Activated CD4-positive, alpha-beta T cell treated with anti-CD3 and anti-CD28 coated beads for 1 hour (primary cell): ENCODE measurements around the gene COL20A1.

Experiments
- DNase-seq: peaks from one replicate; pipeline ENCODE4 v3.0.0-alpha.2; 2020

The COL20A1 gene

GRCh38 chr20:63310265-63310991 is 17.4 kb downstream of the COL20A1 start:
- no peak for DNase-seq

- no peak for DNase-seq
These were observed 18.3 kb downstream of the COL20A1 start for GRCh38 chr20:63311186-63311832.

- no peak for DNase-seq
These were observed 18.9 kb downstream of the COL20A1 start for GRCh38 chr20:63311833-63312243.

- DNase-seq, result no peak
These were observed 19.3 kb downstream of the COL20A1 start for GRCh38 chr20:63312273-63312672.

- DNase-seq, result no peak
These were observed 19.8 kb downstream of the COL20A1 start for GRCh38 chr20:63312690-63313348.

GRCh38 chr20:63313349-63314014 is 20.5 kb downstream of the COL20A1 start:
- no peak for DNase-seq

GRCh38 chr20:63314015-63314471 is 21.1 kb downstream of the COL20A1 start:
- no peak for DNase-seq

- no peak for DNase-seq
These were observed 21.7 kb downstream of the COL20A1 start for GRCh38 chr20:63314566-63315239.

- no peak for DNase-seq
These were observed 22.3 kb downstream of the COL20A1 start for GRCh38 chr20:63315240-63315689.

GRCh38 chr20:63315731-63316491 is 22.9 kb downstream of the COL20A1 start:
- DNase-seq, result no peak

GRCh38 chr20:63316502-63316921 is 23.5 kb downstream of the COL20A1 start:
- DNase-seq, result no peak

GRCh38 chr20:63317061-63317460 is 24.1 kb downstream of the COL20A1 start:
- DNase-seq, result no peak

- no peak for DNase-seq
These were observed 24.8 kb downstream of the COL20A1 start for GRCh38 chr20:63317601-63318291.

GRCh38 chr20:63318391-63319163 is 25.6 kb downstream of the COL20A1 start:
- DNase-seq, result no peak

- DNase-seq, result no peak
These were observed 26.4 kb downstream of the COL20A1 start for GRCh38 chr20:63319164-63320040.

- no peak for DNase-seq
These were observed 27.1 kb downstream of the COL20A1 start for GRCh38 chr20:63320041-63320511.

GRCh38 chr20:63320616-63321147 is 27.7 kb downstream of the COL20A1 start:
- DNase-seq, result no peak

GRCh38 chr20:63321148-63321831 is 28.3 kb downstream of the COL20A1 start:
- DNase-seq, result no peak
